ENCODE data around the gene PAK3. TPM values are rescaled to one million over a fixed set of nuclear protein-coding genes. Genes with fewer than 3 reads are reported as not detected.

PAK3 gene
- total and polyA plus RNA-seq, 5 donors from 2014 or later: 0.10 to 3.7 (median 0.84) TPM

- Histone ChIP-seq H3K27me3 (ENCODE audit: control insufficient read depth, insufficient read depth, low read length) (no peaks in the 10 kb centered on the region), H3K4me1 (ENCODE audit: control insufficient read depth, insufficient read depth, low read length, poor library complexity, severe bottlenecking) (no peaks in the 10 kb centered on the region), H3K27ac (ENCODE audit: insufficient read depth, low read length, poor library complexity, severe bottlenecking) (no peak overlapping the region), H3K4me3 (ENCODE audit: low read depth, low read length) (no peak overlapping the region), H3K9me3 (ENCODE audit: control insufficient read depth in 2 of 2, low read length in 2 of 2) (no peaks in the 10 kb centered on the region), H3K36me3 (ENCODE audit: control insufficient read depth, insufficient read depth, low read length) (no peaks in the 10 kb centered on the region)
- Mint-ChIP-seq H3K4me1 (no peaks in the 10 kb centered on the region), H3K27me3 (no peaks in the 10 kb centered on the region), H3K4me3 (no peak overlapping the region), H3K9me3 (peaks cover 0 to 3% (median 0%) of the 10 kb centered on the region in 7 donors), H3K36me3 (no peaks in the 10 kb centered on the region), H3K27ac (no peak overlapping the region)
- ATAC-seq (ENCODE audit: low read depth in 2 of 2) (no peak), DNase-seq (no peak)
Observed at GRCh38 chrX:111207851-111208250, 111.9 kb downstream of the PAK3 start.

DNA sequence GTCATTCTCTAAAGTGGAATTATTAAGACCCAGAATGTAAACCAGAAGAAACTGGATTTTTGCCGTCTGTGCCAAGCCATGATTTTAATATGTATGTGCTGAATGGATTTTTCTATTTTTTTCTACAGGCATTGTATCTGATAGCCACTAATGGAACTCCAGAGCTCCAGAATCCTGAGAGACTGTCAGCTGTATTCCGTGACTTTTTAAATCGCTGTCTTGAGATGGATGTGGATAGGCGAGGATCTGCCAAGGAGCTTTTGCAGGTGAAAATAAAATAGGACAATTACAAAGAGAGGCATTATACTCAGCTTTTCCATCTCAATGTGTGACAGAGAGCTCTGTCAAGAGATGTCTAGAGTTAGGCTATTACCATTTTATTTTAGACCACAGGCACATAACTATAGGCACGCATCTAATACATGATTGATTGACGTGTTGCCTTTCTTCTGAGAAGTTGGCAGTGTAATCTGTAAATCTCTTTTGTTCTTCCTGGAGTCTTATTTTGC, 120.4 kb downstream of the PAK3 start:
- H3K4me3 Mint-ChIP-seq: no peak overlapping the region
- H3K27me3 Mint-ChIP-seq: peaks cover 7% of the 10 kb centered on the region
- Histone ChIP-seq H3K27ac (ENCODE audit: insufficient read depth, low read length, poor library complexity, severe bottlenecking) (no peak overlapping the region), H3K27me3 (ENCODE audit: control insufficient read depth, insufficient read depth, low read length) (no peaks in the 10 kb centered on the region), H3K4me3 (ENCODE audit: low read depth, low read length) (no peak overlapping the region), H3K9me3 (ENCODE audit: control insufficient read depth in 2 of 2, low read length in 2 of 2) (no peaks in the 10 kb centered on the region), H3K36me3 (ENCODE audit: control insufficient read depth, insufficient read depth, low read length) (no peaks in the 10 kb centered on the region), H3K4me1 (ENCODE audit: control insufficient read depth, insufficient read depth, low read length, poor library complexity, severe bottlenecking) (no peaks in the 10 kb centered on the region)
- ATAC-seq (ENCODE audit: low read depth in 2 of 2) (no peak), DNase-seq (no peak)
- peaks cover 0 to 1% (median 0%) of the 10 kb centered on the region in 7 donors for H3K9me3 Mint-ChIP-seq
- no peak overlapping the region for H3K27ac Mint-ChIP-seq
- no peaks in the 10 kb centered on the region for H3K36me3 Mint-ChIP-seq
- no peaks in the 10 kb centered on the region for H3K4me1 Mint-ChIP-seq

GRCh38 chrX:111244235-111244750, 148.3 kb downstream of the PAK3 start:
- Mint-ChIP-seq H3K27me3 (peaks cover 4% of the 10 kb centered on the region), H3K36me3 (no peaks in the 10 kb centered on the region), H3K4me3 (no peak overlapping the region), H3K4me1 (no peaks in the 10 kb centered on the region), H3K9me3 (peaks cover 0 to 3% (median 0%) of the 10 kb centered on the region in 7 donors), H3K27ac (no peak overlapping the region)
- H3K4me3 ChIP-seq (ENCODE audit: low read depth, low read length): no peak overlapping the region
- no peaks in the 10 kb centered on the region for H3K27me3 ChIP-seq (ENCODE audit: control insufficient read depth, insufficient read depth, low read length)
- H3K9me3 ChIP-seq (ENCODE audit: control insufficient read depth in 2 of 2, low read length in 2 of 2): no peaks in the 10 kb centered on the region
- ATAC-seq (ENCODE audit: low read depth in 2 of 2) (no peak), DNase-seq (peak in 1 of 3 donors; percentile 2)
- H3K27ac ChIP-seq (ENCODE audit: insufficient read depth, low read length, poor library complexity, severe bottlenecking): no peak overlapping the region
- no peaks in the 10 kb centered on the region for H3K4me1 ChIP-seq (ENCODE audit: control insufficient read depth, insufficient read depth, low read length, poor library complexity, severe bottlenecking)
- H3K36me3 ChIP-seq (ENCODE audit: control insufficient read depth, insufficient read depth, low read length): no peaks in the 10 kb centered on the region

DNA sequence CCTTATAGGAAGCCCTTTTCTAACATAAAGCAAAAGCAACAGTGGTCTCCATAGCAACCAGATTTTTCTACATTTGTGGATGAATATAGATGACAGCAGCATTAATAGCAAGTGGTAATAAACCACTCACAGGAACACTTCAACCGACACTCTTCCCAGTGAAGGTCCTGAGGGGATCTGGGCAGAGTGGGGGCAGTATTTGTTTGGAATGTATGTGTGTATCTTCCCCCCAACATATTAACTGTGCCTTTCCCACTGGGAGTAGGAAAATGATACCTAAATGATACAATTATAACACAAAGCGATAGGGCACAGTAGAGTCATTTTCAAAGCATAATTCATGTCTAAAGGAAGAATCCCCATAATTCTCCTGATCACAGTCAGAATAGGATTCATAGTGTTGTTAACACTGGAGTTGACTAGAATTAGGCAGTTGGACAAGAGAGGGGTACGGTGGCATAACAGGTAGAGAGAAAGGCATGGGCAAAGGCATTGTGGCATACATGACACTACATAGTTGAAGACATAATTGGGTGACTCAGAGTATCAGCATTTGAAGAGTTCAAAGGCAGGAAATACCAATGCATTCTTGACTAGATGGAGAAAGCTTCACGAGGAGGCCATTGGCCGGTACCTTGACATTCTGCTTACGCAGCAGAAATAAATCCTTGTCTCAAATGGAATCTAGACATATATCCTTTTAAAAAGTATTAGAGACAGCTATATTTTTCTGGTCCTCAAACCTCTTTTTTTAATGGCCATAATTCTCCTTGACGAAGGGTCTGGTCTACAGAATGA, 159.1 kb downstream of the PAK3 start:
- no peaks in the 10 kb centered on the region for H3K4me1 ChIP-seq (ENCODE audit: control insufficient read depth, insufficient read depth, low read length, poor library complexity, severe bottlenecking)
- H3K36me3 ChIP-seq (ENCODE audit: control insufficient read depth, insufficient read depth, low read length): no peaks in the 10 kb centered on the region
- no peak overlapping the region for H3K27ac ChIP-seq (ENCODE audit: insufficient read depth, low read length, poor library complexity, severe bottlenecking)
- H3K4me1 Mint-ChIP-seq: no peaks in the 10 kb centered on the region
- peaks cover 4% of the 10 kb centered on the region for H3K27me3 Mint-ChIP-seq
- H3K27me3 ChIP-seq (ENCODE audit: control insufficient read depth, insufficient read depth, low read length): no peaks in the 10 kb centered on the region
- H3K36me3 Mint-ChIP-seq: no peaks in the 10 kb centered on the region
- no peaks in the 10 kb centered on the region for H3K9me3 Mint-ChIP-seq
- no peak overlapping the region for H3K4me3 ChIP-seq (ENCODE audit: low read depth, low read length)
- H3K27ac Mint-ChIP-seq: no peak overlapping the region
- no peak overlapping the region for H3K4me3 Mint-ChIP-seq
- no peaks in the 10 kb centered on the region for H3K9me3 ChIP-seq (ENCODE audit: control insufficient read depth in 2 of 2, low read length in 2 of 2)
- DNase-seq (no peak), ATAC-seq (ENCODE audit: low read depth in 2 of 2) (no peak)

GRCh38 chrX:111257733-111258132, 161.7 kb downstream of the PAK3 start:
- peaks cover 0 to 3% (median 0%) of the 10 kb centered on the region in 7 donors for H3K9me3 Mint-ChIP-seq
- H3K27me3 ChIP-seq (ENCODE audit: control insufficient read depth, insufficient read depth, low read length): no peaks in the 10 kb centered on the region
- no peak for ATAC-seq (ENCODE audit: low read depth in 2 of 2)
- no peak for DNase-seq
- H3K4me1 ChIP-seq (ENCODE audit: control insufficient read depth, insufficient read depth, low read length, poor library complexity, severe bottlenecking): no peaks in the 10 kb centered on the region
- H3K27ac ChIP-seq (ENCODE audit: insufficient read depth, low read length, poor library complexity, severe bottlenecking): no peak overlapping the region
- H3K27ac Mint-ChIP-seq: no peak overlapping the region
- no peaks in the 10 kb centered on the region for H3K4me1 Mint-ChIP-seq
- H3K36me3 ChIP-seq (ENCODE audit: control insufficient read depth, insufficient read depth, low read length): no peaks in the 10 kb centered on the region
- H3K36me3 Mint-ChIP-seq: no peaks in the 10 kb centered on the region
- no peak overlapping the region for H3K4me3 Mint-ChIP-seq
- H3K27me3 Mint-ChIP-seq: no peaks in the 10 kb centered on the region
- H3K4me3 ChIP-seq (ENCODE audit: low read depth, low read length): no peak overlapping the region
- H3K9me3 ChIP-seq (ENCODE audit: control insufficient read depth in 2 of 2, low read length in 2 of 2): no peaks in the 10 kb centered on the region

DNA sequence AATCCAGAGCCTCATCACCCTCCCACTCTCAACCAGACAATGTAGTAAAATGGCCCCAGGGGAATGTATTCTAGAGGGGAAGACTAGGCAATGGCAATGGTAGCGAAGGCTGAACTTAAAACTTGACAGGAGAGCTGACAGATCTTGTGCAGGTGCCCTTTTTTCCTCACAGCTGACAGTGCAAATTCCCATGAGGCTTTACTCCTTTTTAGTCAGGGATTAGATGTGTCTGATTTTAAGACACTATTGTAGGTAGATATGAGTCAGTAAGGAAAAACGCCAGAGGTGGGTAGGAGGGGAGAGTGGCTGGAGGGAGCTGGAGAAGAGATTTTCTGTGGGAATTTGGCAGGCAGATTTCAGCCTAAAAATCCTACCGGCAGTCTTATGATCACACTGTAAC, 163.6 kb downstream of the PAK3 start:
- no peaks in the 10 kb centered on the region for H3K36me3 Mint-ChIP-seq
- H3K9me3 Mint-ChIP-seq: peaks cover 0 to 3% (median 0%) of the 10 kb centered on the region in 7 donors
- Histone ChIP-seq H3K4me3 (ENCODE audit: low read depth, low read length) (no peak overlapping the region), H3K27ac (ENCODE audit: insufficient read depth, low read length, poor library complexity, severe bottlenecking) (no peak overlapping the region), H3K4me1 (ENCODE audit: control insufficient read depth, insufficient read depth, low read length, poor library complexity, severe bottlenecking) (no peaks in the 10 kb centered on the region), H3K36me3 (ENCODE audit: control insufficient read depth, insufficient read depth, low read length) (no peaks in the 10 kb centered on the region), H3K27me3 (ENCODE audit: control insufficient read depth, insufficient read depth, low read length) (no peaks in the 10 kb centered on the region), H3K9me3 (ENCODE audit: control insufficient read depth in 2 of 2, low read length in 2 of 2) (no peaks in the 10 kb centered on the region)
- DNase-seq: no peak
- no peaks in the 10 kb centered on the region for H3K27me3 Mint-ChIP-seq
- no peak overlapping the region for H3K27ac Mint-ChIP-seq
- no peak overlapping the region for H3K4me3 Mint-ChIP-seq
- ATAC-seq (ENCODE audit: low read depth in 2 of 2): no peak
- no peaks in the 10 kb centered on the region for H3K4me1 Mint-ChIP-seq

DNA sequence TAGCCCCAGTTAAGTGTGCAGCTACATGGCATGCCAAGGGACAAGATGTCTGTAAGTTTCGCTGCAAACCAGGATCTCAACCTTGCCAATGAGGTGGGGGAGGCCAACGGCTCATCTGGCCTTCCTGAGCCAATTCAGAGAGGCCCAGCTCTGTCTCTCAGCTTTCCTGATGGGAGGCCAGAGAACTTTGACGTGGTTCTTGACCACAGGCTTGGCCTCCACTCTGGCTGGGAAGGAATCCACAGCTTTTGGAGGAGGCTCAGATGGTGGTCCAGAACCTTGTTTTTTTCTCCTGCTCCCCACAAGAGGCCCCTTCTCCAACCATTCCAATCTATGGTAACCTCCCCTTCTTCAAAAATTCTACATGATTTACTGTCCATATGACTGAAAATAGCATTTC, 164.5 kb downstream of the PAK3 start:
- Mint-ChIP-seq H3K36me3 (no peaks in the 10 kb centered on the region), H3K27ac (no peak overlapping the region), H3K9me3 (peaks cover 0 to 3% (median 0%) of the 10 kb centered on the region in 7 donors), H3K4me1 (no peaks in the 10 kb centered on the region), H3K4me3 (no peak overlapping the region), H3K27me3 (no peaks in the 10 kb centered on the region)
- Histone ChIP-seq H3K9me3 (ENCODE audit: control insufficient read depth in 2 of 2, low read length in 2 of 2) (no peaks in the 10 kb centered on the region), H3K4me3 (ENCODE audit: low read depth, low read length) (no peak overlapping the region), H3K36me3 (ENCODE audit: control insufficient read depth, insufficient read depth, low read length) (no peaks in the 10 kb centered on the region), H3K27me3 (ENCODE audit: control insufficient read depth, insufficient read depth, low read length) (no peaks in the 10 kb centered on the region), H3K4me1 (ENCODE audit: control insufficient read depth, insufficient read depth, low read length, poor library complexity, severe bottlenecking) (no peaks in the 10 kb centered on the region), H3K27ac (ENCODE audit: insufficient read depth, low read length, poor library complexity, severe bottlenecking) (no peak overlapping the region)
- ATAC-seq (ENCODE audit: low read depth in 2 of 2) (no peak), DNase-seq (no peak)

DNA sequence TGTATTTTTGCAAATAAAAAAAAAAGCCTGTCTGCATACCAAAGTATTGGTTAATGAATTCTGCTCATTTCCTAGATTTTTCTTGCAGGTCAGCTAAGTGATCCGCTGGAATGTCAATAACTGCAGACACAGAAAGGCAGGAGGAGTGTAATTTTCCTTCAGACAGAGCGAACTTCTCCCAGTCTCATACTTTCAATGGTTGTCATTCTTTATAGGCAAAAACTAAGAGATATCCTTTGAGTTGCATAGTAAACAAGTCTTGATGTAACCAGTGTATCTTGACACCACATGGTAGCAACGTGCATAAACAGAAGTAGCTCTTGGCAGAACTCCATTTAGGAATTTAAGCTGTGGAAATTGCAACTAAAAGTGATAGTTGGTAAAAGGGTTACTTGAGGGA, 166.1 kb downstream of the PAK3 start:
- H3K27me3 Mint-ChIP-seq: no peaks in the 10 kb centered on the region
- H3K4me1 Mint-ChIP-seq: no peaks in the 10 kb centered on the region
- H3K9me3 Mint-ChIP-seq: peaks cover 0 to 5% (median 0%) of the 10 kb centered on the region in 7 donors
- Histone ChIP-seq H3K36me3 (ENCODE audit: control insufficient read depth, insufficient read depth, low read length) (no peaks in the 10 kb centered on the region), H3K27ac (ENCODE audit: insufficient read depth, low read length, poor library complexity, severe bottlenecking) (no peak overlapping the region), H3K9me3 (ENCODE audit: control insufficient read depth in 2 of 2, low read length in 2 of 2) (no peaks in the 10 kb centered on the region), H3K27me3 (ENCODE audit: control insufficient read depth, insufficient read depth, low read length) (no peaks in the 10 kb centered on the region), H3K4me3 (ENCODE audit: low read depth, low read length) (no peak overlapping the region), H3K4me1 (ENCODE audit: control insufficient read depth, insufficient read depth, low read length, poor library complexity, severe bottlenecking) (no peaks in the 10 kb centered on the region)
- DNase-seq: no peak
- no peaks in the 10 kb centered on the region for H3K36me3 Mint-ChIP-seq
- no peak overlapping the region for H3K27ac Mint-ChIP-seq
- no peak overlapping the region for H3K4me3 Mint-ChIP-seq
- no peak for ATAC-seq (ENCODE audit: low read depth in 2 of 2)
